ENCODE measurements around the gene NCEH1. TPM values are rescaled to one million over a fixed set of nuclear protein-coding genes. Genes with fewer than 3 reads are reported as not detected.

The NCEH1 gene
- total RNA-seq, 1 donor from 2014 or later = 6.6 TPM

- Mint-ChIP-seq H3K9me3 (ENCODE audit: unreplicated experiment) (no peaks in the 10 kb centered on the region), H3K4me1 (ENCODE audit: unreplicated experiment) (peaks cover 13% of the 10 kb centered on the region), H3K36me3 (ENCODE audit: low read depth, unreplicated experiment) (no peaks in the 10 kb centered on the region), H3K27me3 (ENCODE audit: unreplicated experiment) (peaks cover 2% of the 10 kb centered on the region), H3K27ac (ENCODE audit: unreplicated experiment) (no peak overlapping the region), H3K4me3 (ENCODE audit: unreplicated experiment) (no peak overlapping the region)
- TF ChIP-seq, protein P1, sequence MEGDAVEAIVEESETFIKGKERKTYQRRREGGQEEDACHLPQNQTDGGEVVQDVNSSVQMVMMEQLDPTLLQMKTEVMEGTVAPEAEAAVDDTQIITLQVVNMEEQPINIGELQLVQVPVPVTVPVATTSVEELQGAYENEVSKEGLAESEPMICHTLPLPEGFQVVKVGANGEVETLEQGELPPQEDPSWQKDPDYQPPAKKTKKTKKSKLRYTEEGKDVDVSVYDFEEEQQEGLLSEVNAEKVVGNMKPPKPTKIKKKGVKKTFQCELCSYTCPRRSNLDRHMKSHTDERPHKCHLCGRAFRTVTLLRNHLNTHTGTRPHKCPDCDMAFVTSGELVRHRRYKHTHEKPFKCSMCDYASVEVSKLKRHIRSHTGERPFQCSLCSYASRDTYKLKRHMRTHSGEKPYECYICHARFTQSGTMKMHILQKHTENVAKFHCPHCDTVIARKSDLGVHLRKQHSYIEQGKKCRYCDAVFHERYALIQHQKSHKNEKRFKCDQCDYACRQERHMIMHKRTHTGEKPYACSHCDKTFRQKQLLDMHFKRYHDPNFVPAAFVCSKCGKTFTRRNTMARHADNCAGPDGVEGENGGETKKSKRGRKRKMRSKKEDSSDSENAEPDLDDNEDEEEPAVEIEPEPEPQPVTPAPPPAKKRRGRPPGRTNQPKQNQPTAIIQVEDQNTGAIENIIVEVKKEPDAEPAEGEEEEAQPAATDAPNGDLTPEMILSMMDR (IDR thresholded peaks at IDR 0.05; ENCODE audit: unreplicated experiment) = no peak
- no peak for DNase-seq (ENCODE audit: low spot score)
Observed at GRCh38 chr3:172713316-172713715, 2.4 kb upstream of the NCEH1 start.

- DNase-seq (ENCODE audit: low spot score) = no peak
Observed at GRCh38 chr3:172711454-172711795, 558 bp upstream of the NCEH1 start.

DNA sequence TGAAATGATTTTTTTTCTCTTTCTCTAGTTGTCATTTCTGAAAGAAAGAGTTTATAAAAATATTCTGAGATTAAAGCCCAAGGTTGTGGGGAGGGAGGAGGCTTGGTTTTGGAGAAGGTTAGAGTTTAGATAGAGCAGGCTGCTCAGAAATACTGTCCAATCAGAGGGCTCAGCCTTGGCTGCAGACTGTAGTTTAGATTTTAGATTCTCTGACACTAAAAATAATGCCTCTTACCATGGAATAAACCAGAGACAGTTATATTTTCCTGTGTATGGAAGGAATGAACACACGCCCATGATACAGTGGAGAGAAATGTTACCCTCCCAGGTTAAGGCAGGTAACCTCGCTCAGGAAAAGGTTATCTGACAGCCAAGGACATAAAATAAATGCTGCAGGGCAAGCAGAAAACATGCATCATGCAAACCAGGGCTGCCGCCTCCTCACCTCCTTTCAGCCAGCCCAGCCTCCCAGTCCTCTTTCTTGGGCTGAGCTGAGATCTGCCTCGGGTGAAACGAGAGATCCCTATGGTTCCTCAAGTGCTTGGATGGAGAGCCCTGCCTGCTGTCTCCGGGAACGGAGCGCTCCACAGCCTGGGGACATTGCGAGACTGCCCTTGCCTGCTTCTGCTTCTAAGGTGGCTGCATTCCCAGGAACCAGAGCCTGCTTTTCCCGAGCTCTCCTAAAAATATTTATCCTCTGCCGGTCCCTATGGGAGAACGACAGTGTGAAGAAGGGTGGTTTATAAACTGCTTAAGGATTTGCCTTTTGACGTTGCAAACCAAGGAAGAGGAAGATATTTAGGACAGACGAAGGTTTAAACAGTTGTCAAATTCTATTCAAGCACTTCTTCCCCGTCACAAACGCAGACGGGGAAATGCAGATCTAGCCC, 848 bp downstream of the NCEH1 start:
- Mint-ChIP-seq H3K27ac (ENCODE audit: unreplicated experiment) (no peak overlapping the region), H3K4me3 (ENCODE audit: unreplicated experiment) (peak overlapping the region; percentile 96), H3K27me3 (ENCODE audit: unreplicated experiment) (peaks cover 2% of the 10 kb centered on the region), H3K36me3 (ENCODE audit: low read depth, unreplicated experiment) (no peaks in the 10 kb centered on the region), H3K9me3 (ENCODE audit: unreplicated experiment) (no peaks in the 10 kb centered on the region), H3K4me1 (ENCODE audit: unreplicated experiment) (peaks cover 15% of the 10 kb centered on the region)
- DNase-seq (ENCODE audit: low spot score) = peak; percentile 26
- TF ChIP-seq, protein P1 (IDR thresholded peaks at IDR 0.05; ENCODE audit: unreplicated experiment) = no peak

More at GRCh38 chr3:172711454-172711795, 558 bp upstream of the NCEH1 start:
- TF ChIP-seq, protein P1 (IDR thresholded peaks at IDR 0.05; ENCODE audit: unreplicated experiment) = no peak
- no peaks in the 10 kb centered on the region for H3K36me3 Mint-ChIP-seq (ENCODE audit: low read depth, unreplicated experiment)
- peaks cover 2% of the 10 kb centered on the region for H3K27me3 Mint-ChIP-seq (ENCODE audit: unreplicated experiment)
- H3K27ac Mint-ChIP-seq (ENCODE audit: unreplicated experiment) = peak overlapping the region; percentile 76
- H3K9me3 Mint-ChIP-seq (ENCODE audit: unreplicated experiment) = no peaks in the 10 kb centered on the region
- H3K4me1 Mint-ChIP-seq (ENCODE audit: unreplicated experiment) = peaks cover 15% of the 10 kb centered on the region
- H3K4me3 Mint-ChIP-seq (ENCODE audit: unreplicated experiment) = no peak overlapping the region

- H3K27me3 Mint-ChIP-seq (ENCODE audit: unreplicated experiment) = peaks cover 2% of the 10 kb centered on the region
- DNase-seq (ENCODE audit: low spot score) = no peak
- no peak overlapping the region for H3K27ac Mint-ChIP-seq (ENCODE audit: unreplicated experiment)
- H3K9me3 Mint-ChIP-seq (ENCODE audit: unreplicated experiment) = no peaks in the 10 kb centered on the region
- TF ChIP-seq, protein P1 (IDR thresholded peaks at IDR 0.05; ENCODE audit: unreplicated experiment) = no peak
- peaks cover 15% of the 10 kb centered on the region for H3K4me1 Mint-ChIP-seq (ENCODE audit: unreplicated experiment)
- H3K4me3 Mint-ChIP-seq (ENCODE audit: unreplicated experiment) = peak overlapping the region; percentile 96
- no peaks in the 10 kb centered on the region for H3K36me3 Mint-ChIP-seq (ENCODE audit: low read depth, unreplicated experiment)
Observed at GRCh38 chr3:172708921-172709773, 1.7 kb downstream of the NCEH1 start.
